Measurements from ENCODE around the gene PTH2.

PTH2 gene

DNA sequence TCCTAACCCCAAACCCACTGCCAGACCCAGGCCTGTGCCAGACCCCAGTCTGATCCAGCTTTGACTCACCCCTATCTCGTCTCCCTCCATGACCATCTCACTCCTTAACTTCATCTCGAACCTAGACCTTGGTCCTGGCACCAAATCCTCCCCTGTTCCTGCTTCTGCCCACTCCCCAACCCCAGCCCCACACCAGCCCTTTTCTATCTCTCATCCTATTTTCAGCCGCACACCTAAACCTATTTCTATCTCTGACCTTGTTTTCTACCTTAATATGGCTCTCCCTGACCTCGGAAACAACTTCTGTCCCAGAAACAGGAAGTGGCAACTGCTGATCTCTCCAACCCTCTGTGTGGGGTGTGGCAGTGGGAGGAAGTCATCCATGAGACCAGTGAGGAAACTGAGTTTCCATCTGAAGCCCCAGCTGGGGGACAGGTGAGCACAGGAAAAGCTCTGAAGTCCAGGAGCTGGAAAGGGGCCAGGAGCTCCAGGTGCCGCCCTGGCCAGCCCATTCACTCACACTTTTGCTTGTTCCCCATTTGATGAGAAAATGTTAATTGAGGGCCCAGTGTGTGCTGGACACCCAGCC is 13.7 kb downstream of the PTH2 start:
- DNase-seq: no peak

- no peak for DNase-seq
These were observed 14.3 kb downstream of the PTH2 start for GRCh38 chr19:49408816-49409440.

- DNase-seq: no peak
These were observed 15.7 kb downstream of the PTH2 start for GRCh38 chr19:49407482-49408015.

GRCh38 chr19:49407079-49407478 is 16.2 kb downstream of the PTH2 start:
- no peak for DNase-seq

DNA sequence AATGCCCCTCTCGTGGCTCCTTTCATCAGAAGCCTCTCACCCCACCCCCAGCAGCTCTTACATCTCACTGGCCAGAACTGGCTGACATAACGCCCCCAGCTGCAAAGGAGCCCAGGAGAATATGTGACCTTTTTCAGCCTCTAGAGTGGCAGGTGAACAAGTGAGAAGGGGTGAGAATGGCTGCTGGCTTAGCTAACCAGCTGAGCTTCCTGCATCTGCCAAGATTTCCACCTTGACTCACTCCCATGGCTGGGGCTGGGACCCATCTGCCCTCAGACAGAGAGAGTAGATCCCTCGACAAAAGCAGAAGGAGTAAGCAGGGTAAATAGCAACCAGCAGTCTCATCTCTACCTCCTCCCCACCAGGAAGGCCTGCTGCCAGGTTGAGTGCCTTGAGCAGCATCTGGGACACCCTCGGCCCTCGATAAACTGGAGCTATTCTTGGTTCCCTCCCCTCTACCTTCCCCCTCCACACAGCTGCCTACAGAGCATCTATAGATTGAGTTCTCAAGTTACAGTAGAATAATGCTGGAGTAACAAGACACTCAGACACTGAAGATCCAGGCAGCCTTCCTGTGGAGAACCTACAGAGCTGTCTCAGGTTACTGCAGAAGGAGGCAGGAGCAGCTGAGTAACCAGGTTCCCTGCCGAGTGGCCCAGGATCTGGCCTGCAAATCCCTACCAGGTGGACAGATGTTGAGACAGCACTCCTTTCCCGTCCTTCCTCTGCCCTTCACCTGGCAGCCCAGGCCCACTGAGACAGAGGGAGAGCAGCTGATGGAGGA is 19.6 kb downstream of the PTH2 start:
- DNase-seq: no peak

- DNase-seq: no peak
These were observed 23.2 kb downstream of the PTH2 start for GRCh38 chr19:49400029-49400428.

DNA sequence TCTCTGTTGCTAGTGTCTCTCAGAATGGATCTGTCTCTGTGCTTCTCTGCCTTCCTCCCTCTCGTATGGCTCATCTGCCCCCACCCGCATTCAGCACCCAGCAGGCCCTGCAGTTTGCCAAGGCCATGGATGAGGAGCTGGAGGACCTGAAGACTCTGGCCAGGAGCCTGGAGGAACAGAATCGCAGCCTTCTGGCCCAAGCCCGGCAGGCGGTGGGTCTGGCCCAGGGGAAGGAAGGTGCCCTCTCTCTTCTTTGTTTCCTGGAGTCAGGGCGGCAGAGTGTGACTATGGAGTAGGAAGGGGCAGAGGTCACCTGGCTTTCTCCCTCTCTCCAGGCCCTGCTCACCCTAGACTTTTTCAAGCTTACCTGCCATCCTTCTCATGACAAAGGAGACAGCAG is 24.3 kb downstream of the PTH2 start:
- DNase-seq: no peak

DNA sequence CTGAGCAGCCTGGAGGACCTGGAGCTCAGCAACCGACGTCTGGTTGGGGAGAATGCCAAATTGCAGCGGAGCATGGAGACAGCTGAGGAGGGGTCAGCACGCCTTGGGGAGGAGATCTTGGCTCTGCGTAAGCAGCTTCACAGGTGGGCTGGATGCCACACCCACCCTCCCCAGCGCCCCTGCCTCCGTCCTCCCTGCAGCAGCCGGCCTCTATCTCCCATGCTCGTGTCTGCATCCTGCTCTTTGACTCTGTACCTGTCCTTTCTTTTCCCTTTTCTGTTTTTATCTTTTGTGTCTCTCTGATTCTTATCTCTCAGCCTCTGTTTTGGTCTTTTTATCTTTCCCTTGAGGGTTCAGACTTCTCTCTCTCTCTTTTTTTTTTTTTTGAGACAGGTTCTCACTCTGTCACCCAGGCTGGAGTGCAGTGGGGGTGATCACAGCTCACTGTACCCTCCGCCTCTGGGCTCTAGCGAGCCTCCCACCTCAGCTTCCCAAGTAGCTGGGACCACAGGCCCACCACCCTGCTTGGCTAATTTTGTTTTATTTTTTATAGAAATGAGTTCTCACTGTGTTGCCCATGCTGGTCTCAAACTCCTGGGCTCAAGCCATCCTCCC is 25.1 kb downstream of the PTH2 start:
- no peak for DNase-seq

GRCh38 chr19:49396738-49397505 is 26.3 kb downstream of the PTH2 start:
- no peak for DNase-seq

- no peak for DNase-seq
These were observed 27.4 kb downstream of the PTH2 start for GRCh38 chr19:49395581-49396407.

DNA sequence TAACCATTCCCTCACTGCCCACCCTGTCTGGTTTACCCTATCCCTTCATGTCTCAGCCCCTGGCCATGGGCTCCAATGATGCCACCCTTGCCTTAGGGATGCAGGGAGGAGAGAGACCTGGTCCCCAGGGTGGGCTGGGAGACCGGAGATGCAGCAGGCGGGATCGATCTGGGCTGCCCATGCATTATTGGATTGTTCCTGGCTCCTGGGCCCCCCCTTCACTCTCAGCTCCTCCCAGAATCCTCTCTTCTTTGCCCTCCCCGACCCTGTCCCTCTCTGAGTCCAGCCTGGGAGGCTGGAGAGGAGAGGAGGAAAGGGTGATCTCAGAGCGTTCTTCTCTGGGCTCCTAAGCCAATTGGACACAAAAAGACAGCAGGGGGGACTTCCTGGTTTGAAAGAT is 29.4 kb downstream of the PTH2 start:
- DNase-seq: no peak

- peak; percentile 70 for DNase-seq
These were observed 31.5 kb downstream of the PTH2 start for GRCh38 chr19:49391581-49392399.

- DNase-seq: no peak
These were observed 32.3 kb downstream of the PTH2 start for GRCh38 chr19:49390929-49391359.

GRCh38 chr19:49390131-49390928 is 32.9 kb downstream of the PTH2 start:
- no peak for DNase-seq

DNA sequence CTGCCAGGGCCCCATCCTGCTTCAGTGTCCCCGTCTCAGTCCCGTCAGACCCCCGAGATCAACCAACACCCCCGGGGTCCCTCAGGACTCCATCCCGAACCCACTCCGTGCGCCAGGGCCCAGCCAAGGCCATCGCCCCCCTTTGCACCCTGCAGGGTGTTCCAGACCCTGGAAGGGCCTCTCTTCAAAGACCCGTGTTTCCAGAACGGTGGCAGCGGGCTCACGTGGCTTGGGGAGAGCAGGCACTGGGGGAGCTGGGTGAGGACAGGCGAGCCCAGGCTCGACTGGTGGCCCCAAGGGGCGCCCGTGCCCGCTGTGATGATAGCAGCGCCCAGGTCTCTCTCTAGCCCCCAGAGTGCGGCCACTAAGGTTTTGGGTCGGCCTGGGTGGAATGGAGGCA is 33.8 kb downstream of the PTH2 start:
- DNase-seq: no peak

GRCh38 chr19:49387936-49388372 is 35.3 kb downstream of the PTH2 start, which contains the start of gene KASH5:
TSS of gene KASH5 (plus strand) at chr19:49388249. CDS start at chr19:49390884, 2,635 bp downstream.
- DNase-seq: peak; percentile 81

GRCh38 chr19:49383599-49383998 is 39.6 kb downstream of the PTH2 start:
- DNase-seq: no peak

- DNase-seq: no peak
These were observed 40.6 kb downstream of the PTH2 start for GRCh38 chr19:49382639-49383038.

- no peak for DNase-seq
These were observed 42.9 kb downstream of the PTH2 start for GRCh38 chr19:49380391-49380790.

DNA sequence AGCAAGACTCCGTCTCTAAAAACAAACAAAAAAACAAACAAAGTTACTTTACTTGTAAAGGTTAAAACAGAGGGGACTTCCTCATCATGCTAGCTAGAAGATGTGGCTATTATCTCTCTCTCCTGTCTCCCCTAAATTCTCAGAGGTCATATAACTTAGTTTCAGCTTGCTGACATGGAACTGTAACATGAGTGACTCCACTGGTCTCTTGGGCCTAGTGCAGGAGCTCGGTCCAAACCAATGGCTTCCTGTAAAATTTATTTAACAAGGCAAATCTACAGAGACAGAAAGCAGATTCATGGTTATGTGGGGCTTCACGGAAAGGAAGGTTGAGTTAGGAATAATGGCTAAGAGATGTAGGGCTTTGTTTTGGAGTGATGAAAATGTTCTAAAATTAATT is 44.7 kb downstream of the PTH2 start:
- no peak for DNase-seq
